ENCODE data around the gene RPS8. TPM values are rescaled to one million over a fixed set of nuclear protein-coding genes. Genes with fewer than 3 reads are reported as not detected.

Gene RPS8
- total RNA-seq, 1 donor, result 2,421 TPM

DNA sequence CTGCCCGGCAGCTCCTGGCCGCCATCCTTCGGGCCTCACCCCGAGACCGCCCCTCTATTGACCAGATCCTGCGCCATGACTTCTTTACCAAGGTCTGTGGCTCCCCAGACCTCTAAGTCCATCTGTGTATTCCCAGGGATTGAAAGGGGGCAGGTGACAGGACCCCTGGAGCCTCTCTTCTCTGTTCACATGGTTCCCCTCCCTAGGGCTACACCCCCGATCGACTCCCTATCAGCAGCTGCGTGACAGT, 27.6 kb downstream of the RPS8 start:
- H3K4me3 ChIP-seq (ENCODE audit: low read depth, low read length), result peak overlapping the region; percentile 93
- no peak for DNase-seq (ENCODE audit: low read depth)
- TF ChIP-seq, protein P1, sequence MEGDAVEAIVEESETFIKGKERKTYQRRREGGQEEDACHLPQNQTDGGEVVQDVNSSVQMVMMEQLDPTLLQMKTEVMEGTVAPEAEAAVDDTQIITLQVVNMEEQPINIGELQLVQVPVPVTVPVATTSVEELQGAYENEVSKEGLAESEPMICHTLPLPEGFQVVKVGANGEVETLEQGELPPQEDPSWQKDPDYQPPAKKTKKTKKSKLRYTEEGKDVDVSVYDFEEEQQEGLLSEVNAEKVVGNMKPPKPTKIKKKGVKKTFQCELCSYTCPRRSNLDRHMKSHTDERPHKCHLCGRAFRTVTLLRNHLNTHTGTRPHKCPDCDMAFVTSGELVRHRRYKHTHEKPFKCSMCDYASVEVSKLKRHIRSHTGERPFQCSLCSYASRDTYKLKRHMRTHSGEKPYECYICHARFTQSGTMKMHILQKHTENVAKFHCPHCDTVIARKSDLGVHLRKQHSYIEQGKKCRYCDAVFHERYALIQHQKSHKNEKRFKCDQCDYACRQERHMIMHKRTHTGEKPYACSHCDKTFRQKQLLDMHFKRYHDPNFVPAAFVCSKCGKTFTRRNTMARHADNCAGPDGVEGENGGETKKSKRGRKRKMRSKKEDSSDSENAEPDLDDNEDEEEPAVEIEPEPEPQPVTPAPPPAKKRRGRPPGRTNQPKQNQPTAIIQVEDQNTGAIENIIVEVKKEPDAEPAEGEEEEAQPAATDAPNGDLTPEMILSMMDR (IDR thresholded peaks at IDR 0.05; ENCODE audit: insufficient read depth, low read length), result no peak

DNA sequence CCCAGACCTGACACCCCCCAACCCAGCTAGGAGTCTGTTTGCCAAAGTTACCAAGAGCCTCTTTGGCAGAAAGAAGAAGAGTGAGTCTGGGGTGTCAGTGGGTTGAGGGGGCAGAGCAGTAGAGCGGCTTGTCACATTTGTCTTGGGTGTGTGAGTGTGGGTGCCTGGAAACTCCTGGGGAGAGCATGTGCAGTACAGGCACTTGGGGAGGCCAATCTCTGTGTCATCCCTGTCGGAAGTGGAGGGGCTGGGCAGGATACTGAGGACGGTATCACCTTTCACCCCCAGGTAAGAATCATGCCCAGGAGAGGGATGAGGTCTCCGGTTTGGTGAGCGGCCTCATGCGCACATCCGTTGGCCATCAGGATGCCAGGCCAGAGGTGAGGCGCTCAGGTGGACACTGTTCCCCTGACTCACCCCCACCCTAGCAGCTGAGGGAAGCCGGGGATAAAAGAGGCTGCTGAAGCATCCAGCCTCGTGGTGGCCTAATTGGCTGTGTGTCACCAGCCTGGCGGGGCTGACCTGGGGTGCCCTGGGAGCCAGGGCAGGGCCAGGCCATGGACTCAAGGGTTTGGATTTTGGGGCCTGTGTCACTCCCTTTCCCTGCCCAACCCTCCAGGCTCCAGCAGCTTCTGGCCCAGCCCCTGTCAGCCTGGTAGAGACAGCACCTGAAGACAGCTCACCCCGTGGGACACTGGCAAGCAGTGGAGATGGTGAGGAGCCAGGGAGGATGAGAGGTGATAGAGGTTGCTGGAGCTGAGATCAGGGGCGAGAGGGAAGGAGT, 28.2 kb downstream of the RPS8 start:
- DNase-seq (ENCODE audit: low read depth), result no peak
- TF ChIP-seq, protein P1 (IDR thresholded peaks at IDR 0.05; ENCODE audit: insufficient read depth, low read length), result no peak
- H3K4me3 ChIP-seq (ENCODE audit: low read depth, low read length), result peak overlapping the region; percentile 93

DNA sequence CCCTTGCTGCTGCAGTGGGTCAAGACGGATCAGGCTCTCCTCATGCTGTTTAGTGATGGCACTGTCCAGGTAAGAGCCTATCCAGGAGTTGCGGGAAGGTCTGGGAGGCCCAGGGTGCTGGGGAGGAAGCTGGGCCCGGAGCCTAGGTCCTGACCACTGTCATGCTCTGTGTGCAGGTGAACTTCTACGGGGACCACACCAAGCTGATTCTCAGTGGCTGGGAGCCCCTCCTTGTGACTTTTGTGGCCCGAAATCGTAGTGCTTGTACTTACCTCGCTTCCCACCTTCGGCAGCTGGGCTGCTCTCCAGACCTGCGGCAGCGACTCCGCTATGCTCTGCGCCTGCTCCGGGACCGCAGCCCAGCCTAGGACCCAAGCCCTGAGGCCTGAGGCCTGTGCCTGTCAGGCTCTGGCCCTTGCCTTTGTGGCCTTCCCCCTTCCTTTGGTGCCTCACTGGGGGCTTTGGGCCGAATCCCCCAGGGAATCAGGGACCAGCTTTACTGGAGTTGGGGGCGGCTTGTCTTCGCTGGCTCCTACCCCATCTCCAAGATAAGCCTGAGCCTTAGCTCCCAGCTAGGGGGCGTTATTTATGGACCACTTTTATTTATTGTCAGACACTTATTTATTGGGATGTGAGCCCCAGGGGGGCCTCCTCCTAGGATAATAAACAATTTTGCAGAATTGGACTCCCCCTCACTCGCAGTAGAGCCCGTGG, 30.1 kb downstream of the RPS8 start:
- TF ChIP-seq, protein P1 (IDR thresholded peaks at IDR 0.05; ENCODE audit: insufficient read depth, low read length), result peak; percentile 18
- no peak for DNase-seq (ENCODE audit: low read depth)
- H3K4me3 ChIP-seq (ENCODE audit: low read depth, low read length), result no peak overlapping the region

DNA sequence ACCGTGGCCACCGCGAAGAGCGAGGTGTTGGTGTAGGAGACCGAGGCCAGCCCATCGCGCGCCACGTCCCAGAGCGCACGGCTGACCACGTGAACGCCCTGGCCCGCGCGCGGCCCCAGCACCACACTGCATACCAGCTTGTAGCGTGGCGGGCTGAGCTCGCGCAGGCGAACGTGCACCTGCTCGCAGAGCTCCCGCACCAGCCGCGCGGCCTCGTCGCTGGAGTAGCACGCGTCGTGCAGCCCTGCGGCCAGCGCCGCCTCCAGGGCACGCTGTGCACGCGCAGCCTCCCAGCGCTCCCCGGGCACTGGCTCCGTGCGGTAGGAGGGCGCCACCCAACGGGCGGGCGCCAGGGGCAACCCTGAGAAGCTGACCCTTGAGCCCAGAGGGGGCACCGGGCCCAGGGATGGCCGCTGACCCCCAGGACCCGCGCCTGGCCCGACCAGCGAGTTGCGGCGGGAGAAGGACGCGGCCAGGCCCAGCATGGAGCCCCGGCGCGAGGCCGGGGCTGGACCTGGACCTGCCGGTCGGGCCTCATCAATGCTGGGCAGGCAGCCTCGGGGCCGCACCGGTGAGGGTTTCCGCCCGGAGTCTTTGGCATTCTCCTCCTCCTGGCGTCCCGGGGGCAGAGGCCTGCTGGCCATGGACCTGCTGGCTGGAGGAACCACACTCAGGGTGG, 30.8 kb downstream of the RPS8 start:
- peak overlapping the region; percentile 35 for H3K4me3 ChIP-seq (ENCODE audit: low read depth, low read length)
- TF ChIP-seq, protein P1 (IDR thresholded peaks at IDR 0.05; ENCODE audit: insufficient read depth, low read length), result no peak
- DNase-seq (ENCODE audit: low read depth), result no peak

DNA sequence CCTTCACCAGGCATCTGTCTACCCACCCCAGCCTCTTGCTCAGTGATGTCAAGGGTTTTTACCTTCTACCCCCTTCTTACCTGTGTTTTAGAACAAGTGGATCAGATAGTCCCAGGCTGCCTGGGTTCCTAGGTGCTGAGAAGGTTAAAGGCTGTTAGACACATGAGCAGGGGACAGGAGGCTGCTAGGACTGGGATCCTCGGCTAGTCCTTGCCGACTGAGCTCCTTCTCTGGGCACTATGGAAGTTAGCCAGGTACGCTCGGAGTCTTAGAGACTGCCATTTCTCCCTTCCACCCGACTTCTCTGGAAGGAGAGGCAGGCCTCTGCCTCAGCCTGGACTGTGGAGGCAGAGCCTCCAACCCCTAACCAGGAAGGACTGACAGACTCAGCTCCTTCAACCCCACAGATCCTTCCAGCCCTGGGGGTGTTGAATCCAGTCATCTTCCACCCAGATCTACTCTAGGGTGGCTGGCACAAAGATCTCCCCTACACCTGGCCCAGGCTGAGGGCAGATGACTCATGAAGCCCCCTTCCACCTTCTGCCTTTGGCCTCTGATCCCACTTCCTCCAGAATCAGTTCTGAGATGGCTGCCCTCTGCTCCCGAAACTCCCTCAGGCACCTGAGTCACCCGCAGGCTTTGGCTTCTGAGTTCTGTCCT, 31.5 kb downstream of the RPS8 start, which contains the start of gene DYNLT4:
TSS of gene DYNLT4 (minus strand) at position 648 of the 660 bp plus-strand sequence. CDS start 683 bp downstream, outside the sequence.
- TF ChIP-seq, protein P1 (IDR thresholded peaks at IDR 0.05; ENCODE audit: insufficient read depth, low read length), result no peak
- DNase-seq (ENCODE audit: low read depth), result no peak
- peak within 1 kb of the TSS; percentile 56 for H3K4me3 ChIP-seq (ENCODE audit: low read depth, low read length)

DNA sequence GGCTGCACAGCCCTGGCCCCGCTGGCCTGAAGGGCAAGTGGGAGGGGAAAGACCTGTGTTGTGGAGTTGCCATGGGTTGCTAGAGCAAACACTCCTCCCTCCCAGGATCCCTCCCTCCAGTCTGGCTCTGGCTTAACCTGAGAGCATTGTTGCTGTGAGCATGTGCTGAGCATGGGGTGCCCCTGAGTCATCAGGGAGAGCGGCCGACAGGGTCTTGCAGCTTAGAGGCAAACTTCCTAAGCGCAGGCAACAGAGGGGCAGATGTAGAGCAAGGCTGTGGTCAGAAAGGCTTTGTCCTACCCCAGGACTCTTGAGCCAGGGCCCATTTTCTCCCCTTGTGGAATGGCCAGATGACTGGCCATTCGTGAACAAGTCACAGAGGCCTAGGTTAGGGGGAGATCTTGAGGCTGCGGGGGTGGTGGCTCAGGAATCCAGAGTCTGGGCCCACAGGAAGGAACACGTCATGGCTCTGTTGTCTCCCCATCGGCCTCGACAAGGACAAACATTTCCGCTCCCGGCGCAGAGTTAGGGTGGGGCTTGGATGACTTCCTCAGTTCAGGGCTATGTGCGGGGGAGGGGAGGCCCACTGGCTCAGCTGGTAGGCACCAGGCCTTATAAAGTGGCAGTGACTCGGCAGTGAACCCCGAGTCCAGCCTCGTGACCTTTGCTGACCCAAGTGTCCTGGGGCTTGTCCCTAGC, 32.2 kb downstream of the RPS8 start:
- H3K4me3 ChIP-seq (ENCODE audit: low read depth, low read length), result peak overlapping the region; percentile 56
- TF ChIP-seq, protein P1 (IDR thresholded peaks at IDR 0.05; ENCODE audit: insufficient read depth, low read length), result no peak
- DNase-seq (ENCODE audit: low read depth), result peak; percentile 100

Measured in fibroblast of the aortic adventitia (primary cell).